Lung microvascular endothelial cell (primary cell): ENCODE measurements around the gene TOR2A. TPM values are rescaled to one million over a fixed set of nuclear protein-coding genes. Genes with fewer than 3 reads are reported as not detected.

ENCODE experiments used
- DNase-seq, 2 donors: peaks; one replicate each; pipeline versions ENCODE4 v3.0.0 to v3.0.0-alpha.2; 2010; ENCODE audit warnings: low read depth in 2 of 2
- total RNA-seq: library from RNA; depleted of rRNA; stranded (reverse); fragments of >200 nt; gene quantifications from 2 replicates; pipeline ENCODE4 v1.2.1, GENCODE V29; 2014

Gene TOR2A
- total RNA-seq, 1 donor from 2014 or later, result 4.8 TPM

GRCh38 chr9:127700140-127700539 lies 35.0 kb downstream of the TOR2A start:
- no peak for DNase-seq

- peak; percentile 97 to 98 for DNase-seq
Measured at GRCh38 chr9:127698985-127699670, 36.0 kb downstream of the TOR2A start.

DNA sequence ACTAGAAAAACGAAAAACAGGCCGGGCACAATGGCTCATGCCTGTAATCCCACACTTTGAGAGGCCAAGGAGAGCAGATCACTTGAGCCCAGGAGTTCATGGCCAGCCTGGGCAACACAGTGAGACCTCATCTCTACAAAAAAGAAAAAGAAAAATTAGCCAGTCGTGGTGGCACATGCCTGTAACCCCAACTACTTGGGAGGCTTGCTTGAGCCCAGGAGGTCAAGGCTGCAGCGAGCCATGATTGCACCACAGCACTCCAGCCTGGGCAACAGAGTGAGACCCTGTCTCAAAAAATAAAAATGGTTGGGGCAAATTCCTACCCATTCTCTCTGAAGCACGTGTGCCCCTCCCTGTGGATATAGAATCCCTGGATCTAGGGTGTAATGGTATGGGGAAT lies 36.7 kb downstream of the TOR2A start:
- DNase-seq, result no peak

DNA sequence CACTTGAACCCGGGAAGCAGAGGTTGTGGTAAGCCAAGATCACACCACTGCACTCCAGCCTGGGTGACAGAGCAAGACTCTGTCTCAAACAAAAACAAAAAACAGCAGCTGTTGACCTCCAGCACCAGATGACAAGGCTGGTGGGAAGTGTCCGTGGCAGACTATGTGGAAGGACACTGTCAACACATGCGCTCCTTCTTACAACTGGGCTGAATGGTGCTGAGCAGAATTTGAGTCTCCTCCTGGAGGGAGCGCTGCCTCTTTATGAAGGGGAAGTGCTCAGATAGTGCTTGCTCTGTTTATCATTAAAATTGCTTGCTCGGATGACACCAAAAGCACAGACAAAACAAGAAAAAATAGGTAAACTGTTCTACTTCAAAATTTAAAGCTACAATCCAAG lies 37.5 kb downstream of the TOR2A start:
- no peak for DNase-seq

GRCh38 chr9:127694890-127695720 lies 40.0 kb downstream of the TOR2A start:
- DNase-seq, result no peak

GRCh38 chr9:127693697-127694096 lies 41.4 kb downstream of the TOR2A start:
- no peak for DNase-seq

DNA sequence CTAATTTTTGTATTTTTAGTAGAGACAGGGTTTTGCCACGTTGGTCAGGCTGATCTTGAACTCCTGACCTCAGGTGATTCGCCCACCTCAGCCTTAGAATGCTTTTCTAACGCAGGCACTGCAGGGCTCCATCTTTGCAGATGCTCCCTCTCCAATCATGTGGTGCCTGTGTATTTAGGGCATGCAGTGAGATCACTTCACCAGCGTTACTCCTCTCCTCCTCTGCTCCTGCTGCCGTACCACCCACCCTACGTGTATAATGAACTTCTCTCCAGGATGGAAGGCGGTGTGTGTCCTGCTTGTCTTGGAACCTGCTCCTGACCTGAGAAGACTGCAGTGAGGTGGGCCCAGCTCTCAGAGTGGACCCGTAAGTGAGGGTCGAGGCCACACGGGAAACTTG lies 42.0 kb downstream of the TOR2A start:
- no peak for DNase-seq

GRCh38 chr9:127692071-127692470 lies 43.0 kb downstream of the TOR2A start:
- no peak for DNase-seq

DNA sequence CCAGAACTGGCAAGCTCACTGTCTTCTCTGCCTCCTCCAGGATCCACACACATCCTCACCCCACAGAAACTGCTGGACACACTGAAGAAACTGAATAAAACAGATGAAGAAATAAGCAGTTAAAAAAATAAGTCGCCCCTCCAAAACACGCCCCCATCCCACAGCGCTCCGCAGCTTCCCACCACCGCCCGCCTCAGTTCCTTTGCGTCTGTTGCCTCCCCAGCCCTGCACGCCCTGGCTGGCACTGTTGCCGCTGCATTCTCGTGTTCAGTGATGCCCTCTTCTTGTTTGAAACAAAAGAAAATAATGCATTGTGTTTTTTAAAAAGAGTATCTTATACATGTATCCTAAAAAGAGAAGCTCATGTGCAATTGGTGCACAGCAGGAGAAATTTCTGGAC lies 44.4 kb downstream of the TOR2A start:
- no peak for DNase-seq

GRCh38 chr9:127689329-127690000 lies 45.6 kb downstream of the TOR2A start:
- no peak for DNase-seq

GRCh38 chr9:127686461-127687393 lies 48.4 kb downstream of the TOR2A start:
- DNase-seq, result no peak

- DNase-seq, result no peak
Measured at GRCh38 chr9:127684576-127684975, 50.5 kb downstream of the TOR2A start.

DNA sequence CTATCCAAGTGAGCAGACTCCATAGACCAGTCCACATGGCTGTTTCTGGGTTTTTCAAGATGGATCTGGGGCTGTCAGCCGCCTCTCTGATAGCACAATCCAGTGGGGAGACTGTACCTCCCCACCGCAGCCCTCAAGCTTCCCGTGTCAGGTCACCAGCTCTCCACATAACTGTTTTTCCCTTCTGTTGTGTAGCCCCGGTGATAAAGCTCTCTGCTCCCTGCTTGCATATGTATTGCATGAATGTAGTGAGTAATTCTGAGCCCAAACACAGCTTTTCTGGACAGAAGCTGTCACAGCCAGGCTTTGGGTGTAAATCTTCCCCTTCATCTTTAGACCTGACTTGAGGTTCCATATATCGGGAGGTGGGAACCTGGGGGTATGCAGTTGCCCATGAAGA lies 51.4 kb downstream of the TOR2A start:
- no peak for DNase-seq

- DNase-seq, result no peak
Measured at GRCh38 chr9:127682351-127683136, 52.5 kb downstream of the TOR2A start.

Other genes starting within 250 kb of the TOR2A start
- 8.5 and 10.3 TPM in 2 replicates for gene STXBP1, start 123.0 kb downstream of the TOR2A start, total RNA-seq
- not detected in 2 replicates for gene CFAP157, start 28.3 kb downstream of the TOR2A start, total RNA-seq
- gene PTRH1, start 19.6 kb downstream of the TOR2A start, total RNA-seq, result 24.4 and 25.0 TPM in 2 replicates
- not detected in 2 replicates for gene TTC16, start 19.2 kb downstream of the TOR2A start, total RNA-seq
- 56.2 and 72.6 TPM in 2 replicates for gene SH2D3C, start 43.4 kb upstream of the TOR2A start, total RNA-seq
- gene CDK9, start 50.7 kb upstream of the TOR2A start, total RNA-seq, result 57.1 and 70.0 TPM in 2 replicates
- 39.7 and 51.0 TPM in 2 replicates for gene FPGS, start 67.6 kb upstream of the TOR2A start, total RNA-seq
- gene ENG, start 119.4 kb upstream of the TOR2A start, total RNA-seq, result 34.0 and 51.6 TPM in 2 replicates
- 22.0 and 24.8 TPM in 2 replicates for gene AK1, start 142.4 kb upstream of the TOR2A start, total RNA-seq
- 23.5 and 30.0 TPM in 2 replicates for gene ST6GALNAC6, start 164.3 kb upstream of the TOR2A start, total RNA-seq
- 25.5 and 26.6 TPM in 2 replicates for gene ST6GALNAC4, start 181.7 kb upstream of the TOR2A start, total RNA-seq
- gene PIP5KL1, start 195.5 kb upstream of the TOR2A start, total RNA-seq, result 0.44 and 0.60 TPM in 2 replicates
- 8.9 and 12.3 TPM in 2 replicates for gene DPM2, start 202.6 kb upstream of the TOR2A start, total RNA-seq
- 10.2 and 24.2 TPM in 2 replicates for gene EEIG1, start 245.7 kb upstream of the TOR2A start, total RNA-seq